CD4-positive, alpha-beta T cell treated with Interleukin-2 at 100 ng/mL for 4 hours (primary cell): Measurements from ENCODE around the gene SRF.

Experiments used
- DNase-seq: peaks from one replicate; pipeline ENCODE4 v3.0.0-alpha.2; 2020; ENCODE audit warnings: low spot score

The SRF gene

GRCh38 chr6:43183441-43183840, 12.4 kb downstream of the SRF start:
- no peak for DNase-seq

- DNase-seq: no peak
Measured at GRCh38 chr6:43184268-43184985, 13.4 kb downstream of the SRF start.

- peak; percentile 41 for DNase-seq
Measured at GRCh38 chr6:43185391-43185985, 14.4 kb downstream of the SRF start.

- DNase-seq: no peak
Measured at GRCh38 chr6:43186019-43186418, 14.9 kb downstream of the SRF start.

GRCh38 chr6:43186706-43187105, 15.6 kb downstream of the SRF start:
- no peak for DNase-seq

- DNase-seq: no peak
Measured at GRCh38 chr6:43187821-43188220, 16.8 kb downstream of the SRF start.

GRCh38 chr6:43188426-43188825, 17.4 kb downstream of the SRF start:
- no peak for DNase-seq

GRCh38 chr6:43189776-43190304, 18.8 kb downstream of the SRF start:
- DNase-seq: no peak

GRCh38 chr6:43192911-43193310, 21.8 kb downstream of the SRF start:
- DNase-seq: no peak

GRCh38 chr6:43193929-43194328, 22.9 kb downstream of the SRF start:
- DNase-seq: no peak

- DNase-seq: no peak
Measured at GRCh38 chr6:43196337-43196736, 25.3 kb downstream of the SRF start.

GRCh38 chr6:43199912-43200311, 28.8 kb downstream of the SRF start:
- DNase-seq: no peak

GRCh38 chr6:43200541-43200940, 29.5 kb downstream of the SRF start:
- DNase-seq: no peak

- no peak for DNase-seq
Measured at GRCh38 chr6:43202451-43202850, 31.4 kb downstream of the SRF start.

- no peak for DNase-seq
Measured at GRCh38 chr6:43203029-43203717, 32.1 kb downstream of the SRF start.

GRCh38 chr6:43203718-43204095, 32.6 kb downstream of the SRF start:
- no peak for DNase-seq

- no peak for DNase-seq
Measured at GRCh38 chr6:43204271-43205105, 33.4 kb downstream of the SRF start.

GRCh38 chr6:43205849-43206248, 34.8 kb downstream of the SRF start:
- DNase-seq: no peak

- DNase-seq: no peak
Measured at GRCh38 chr6:43207286-43207685, 36.2 kb downstream of the SRF start.

GRCh38 chr6:43211955-43212354, 40.9 kb downstream of the SRF start:
- DNase-seq: no peak

GRCh38 chr6:43213431-43213830, 42.4 kb downstream of the SRF start:
- no peak for DNase-seq

- no peak for DNase-seq
Measured at GRCh38 chr6:43215066-43215465, 44.0 kb downstream of the SRF start.
